Skeletal muscle tissue (tissue), 4 donors: ENCODE results near the gene MRAS. TPM values are rescaled to one million over a fixed set of nuclear protein-coding genes. Genes with fewer than 3 reads are reported as not detected.

Source experiments
- H3K27ac ChIP-seq: one replicate; pipeline ENCODE4 v1.7.0; 2013; ENCODE audit warnings: mild to moderate bottlenecking, low read depth, low read length, inconsistent platforms
- H3K27me3 ChIP-seq, 3 donors: one replicate each; pipeline ENCODE4 v1.7.0; 2013; ENCODE audit warnings: low read length in 3 of 3; ENCODE audit not compliant: control insufficient read depth in 3 of 3, insufficient read depth in 3 of 3
- H3K36me3 ChIP-seq, 3 donors: one replicate each; pipeline ENCODE4 v1.7.0; 2013; ENCODE audit warnings: low read length in 3 of 3; ENCODE audit not compliant: control insufficient read depth in 3 of 3, insufficient read depth in 3 of 3
- H3K4me1 ChIP-seq, 3 donors: one replicate each; pipeline ENCODE4 v1.7.0; 2013; ENCODE audit warnings: low read length in 3 of 3, mild to moderate bottlenecking in 3 of 3; ENCODE audit not compliant: control insufficient read depth in 3 of 3, insufficient read depth in 3 of 3
- H3K4me3 ChIP-seq, 3 donors: one replicate each; pipeline ENCODE4 v1.7.0; 2013; ENCODE audit warnings: low read length in 3 of 3
- H3K9ac ChIP-seq, 3 donors: one replicate each; pipeline ENCODE4 v1.7.0; 2013; ENCODE audit warnings: low read length in 3 of 3, mild to moderate bottlenecking in 3 of 3, moderate library complexity in 2 of 3, low read depth in 1 of 3
- H3K9me3 ChIP-seq, 3 donors: one replicate each; pipeline ENCODE4 v1.7.0; 2013; ENCODE audit warnings: low read length in 3 of 3; ENCODE audit not compliant: control insufficient read depth in 3 of 3
- total RNA-seq: library from RNA; depleted of rRNA; stranded (reverse); fragments of >200 nt; gene quantifications from one replicate; pipeline ENCODE4 v1.2.3, GENCODE V29; 2014
- donor health status: Osteomylitis.

MRAS gene
- total RNA-seq, 1 donor from 2014 or later, result 28.7 TPM

- Histone ChIP-seq H3K27me3 (no peaks in the 10 kb centered on the region), H3K27ac (no peak overlapping the region), H3K4me1 (peaks cover 8 to 18% (median 14%) of the 10 kb centered on the region in 3 donors), H3K9ac (no peak overlapping the region), H3K36me3 (no peaks in the 10 kb centered on the region), H3K9me3 (no peaks in the 10 kb centered on the region), H3K4me3 (no peak overlapping the region)
Measured at GRCh38 chr3:138338244-138338643, 10.1 kb upstream of the MRAS start.

GRCh38 chr3:138338811-138339210 is 9.6 kb upstream of the MRAS start:
- Histone ChIP-seq H3K4me3 (no peak overlapping the region), H3K27ac (no peak overlapping the region), H3K27me3 (no peaks in the 10 kb centered on the region), H3K36me3 (no peaks in the 10 kb centered on the region), H3K9ac (peak overlapping the region in 1 of 3 donors; percentile 29), H3K9me3 (no peaks in the 10 kb centered on the region), H3K4me1 (peaks cover 8 to 18% (median 14%) of the 10 kb centered on the region in 3 donors)

DNA sequence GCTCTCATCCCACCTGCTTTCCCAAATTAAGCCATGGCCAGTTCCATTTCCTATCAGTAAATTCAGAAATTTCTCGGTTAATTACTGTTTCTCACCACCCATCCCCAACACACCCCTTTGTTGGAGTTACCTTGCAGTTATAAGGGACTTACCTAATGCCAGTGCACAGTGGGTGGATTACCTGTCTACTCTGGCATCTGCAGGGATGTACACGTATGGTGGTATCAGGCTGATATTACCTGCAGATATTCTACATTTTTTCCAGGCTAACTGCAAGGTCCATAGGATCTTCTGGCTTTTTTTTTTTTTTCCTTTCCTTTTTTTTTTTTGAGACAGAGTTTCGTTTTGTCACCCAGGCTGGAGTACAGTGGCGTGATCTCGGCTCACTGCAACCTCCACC is 7.9 kb upstream of the MRAS start:
- Histone ChIP-seq H3K36me3 (no peaks in the 10 kb centered on the region), H3K4me3 (no peak overlapping the region), H3K27ac (no peak overlapping the region), H3K9me3 (no peaks in the 10 kb centered on the region), H3K9ac (no peak overlapping the region), H3K27me3 (no peaks in the 10 kb centered on the region), H3K4me1 (peaks cover 8 to 18% (median 14%) of the 10 kb centered on the region in 3 donors)

DNA sequence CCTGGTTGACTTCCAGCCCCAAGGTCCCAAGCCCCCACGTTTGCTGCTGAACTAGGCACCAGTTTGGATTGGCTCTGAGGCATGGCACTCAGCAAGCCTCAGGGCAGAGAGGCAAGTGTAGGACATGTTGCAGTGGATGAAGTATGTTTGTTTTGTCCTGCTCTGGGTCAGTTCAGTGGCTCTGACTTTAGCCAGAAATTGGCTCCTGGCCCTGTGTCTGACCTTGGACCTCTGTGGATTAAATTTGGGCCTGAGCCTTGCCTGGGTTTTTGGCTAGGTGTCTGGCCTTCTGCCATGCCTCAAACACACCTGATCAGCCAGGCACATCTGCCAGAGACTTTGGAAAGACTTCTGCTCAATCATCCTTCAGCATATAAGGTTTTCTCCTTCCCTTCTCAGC is 3.6 kb upstream of the MRAS start:
- Histone ChIP-seq H3K27me3 (no peaks in the 10 kb centered on the region), H3K36me3 (no peaks in the 10 kb centered on the region), H3K9ac (no peak overlapping the region), H3K9me3 (no peaks in the 10 kb centered on the region), H3K4me3 (no peak overlapping the region), H3K27ac (no peak overlapping the region), H3K4me1 (peaks cover 6 to 14% (median 7%) of the 10 kb centered on the region in 3 donors)

- H3K4me1 ChIP-seq, result peaks cover 39 to 53% (median 40%) of the 10 kb centered on the region in 3 donors
Measured at GRCh38 chr3:138348754-138349739, 668 bp downstream of the MRAS start.

DNA sequence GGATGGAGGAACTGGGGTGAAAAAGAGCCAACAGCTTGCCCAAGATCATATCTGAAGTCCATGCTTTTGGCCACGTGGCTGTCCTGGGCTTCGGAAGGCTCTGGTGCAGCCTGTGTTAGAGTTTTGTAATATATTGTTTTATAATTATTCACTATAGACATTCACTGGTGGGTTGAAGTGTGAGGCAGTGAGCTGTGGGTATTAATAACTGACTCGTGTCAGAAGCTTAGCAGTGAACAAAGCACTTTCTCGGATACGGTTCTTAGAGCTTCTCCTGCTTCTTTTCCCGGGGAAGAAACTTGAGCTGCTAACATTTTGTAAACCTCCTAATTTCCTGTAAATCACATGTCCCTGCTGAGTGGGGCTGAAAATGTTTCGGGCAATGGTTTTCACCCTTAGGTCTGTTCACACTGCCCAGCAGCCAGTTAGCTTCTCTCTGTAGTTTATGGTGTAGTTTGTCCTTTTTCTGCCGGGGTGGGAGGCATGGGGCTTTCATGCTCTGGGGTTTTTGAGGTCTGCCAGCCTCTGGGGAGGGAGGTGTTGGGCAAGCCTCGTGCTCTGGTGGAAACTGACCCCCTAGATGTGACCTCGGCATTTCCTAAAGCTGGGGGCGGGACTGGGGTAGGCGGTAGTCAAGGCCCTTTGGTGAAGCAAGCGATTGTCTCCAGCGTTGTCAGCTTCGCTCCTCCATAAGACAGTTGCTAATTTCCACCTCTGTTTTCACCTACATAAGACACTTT is 1.7 kb downstream of the MRAS start:
- Histone ChIP-seq H3K4me1 (peaks cover 39 to 54% (median 43%) of the 10 kb centered on the region in 3 donors), H3K4me3 (peak overlapping the region; percentile 88 to 94 (median 89)), H3K9ac (peak overlapping the region; percentile 95)

More at GRCh38 chr3:138348754-138349739, 668 bp downstream of the MRAS start:
- H3K4me3 ChIP-seq, result peak overlapping the region; percentile 88 to 94 (median 89)
- peaks cover 0 to 4% (median 0%) of the 10 kb centered on the region in 3 donors for H3K36me3 ChIP-seq
- H3K27me3 ChIP-seq, result no peaks in the 10 kb centered on the region
- H3K9me3 ChIP-seq, result no peaks in the 10 kb centered on the region
- peak overlapping the region; percentile 93 for H3K27ac ChIP-seq
- peak overlapping the region; percentile 95 for H3K9ac ChIP-seq

DNA sequence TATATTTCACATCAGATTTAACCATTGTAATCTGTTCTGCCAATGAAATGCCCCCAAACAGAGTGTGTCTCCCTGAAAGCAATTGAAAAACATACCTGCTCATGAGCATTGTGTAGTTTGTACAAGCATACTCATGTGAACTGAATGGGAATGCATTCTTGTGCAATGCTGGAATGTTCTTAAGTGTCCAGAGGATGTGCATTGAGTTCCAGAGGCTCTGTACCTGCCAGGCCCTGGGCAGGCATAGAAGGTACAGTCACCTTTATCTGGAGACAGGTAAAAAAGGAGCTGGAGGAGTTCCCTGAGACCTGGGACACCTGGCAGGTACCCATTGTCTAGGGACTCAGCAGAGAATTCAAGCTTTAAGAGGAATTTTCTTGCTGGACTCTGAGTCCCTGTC is 2.8 kb downstream of the MRAS start:
- Histone ChIP-seq H3K9me3 (no peaks in the 10 kb centered on the region), H3K4me1 (peaks cover 42 to 63% (median 46%) of the 10 kb centered on the region in 3 donors), H3K27ac (peak overlapping the region; percentile 93), H3K27me3 (no peaks in the 10 kb centered on the region), H3K36me3 (peaks cover 0 to 11% (median 10%) of the 10 kb centered on the region in 3 donors), H3K4me3 (peak overlapping the region in 2 of 3 donors; percentile 29 to 89), H3K9ac (peak overlapping the region in 2 of 3 donors; percentile 9 to 33)

More for the DNA sequence above, 1.7 kb downstream of the MRAS start:
- H3K27ac ChIP-seq, result peak overlapping the region; percentile 93
- no peaks in the 10 kb centered on the region for H3K27me3 ChIP-seq
- peaks cover 0 to 5% (median under 1%) of the 10 kb centered on the region in 3 donors for H3K36me3 ChIP-seq
- no peaks in the 10 kb centered on the region for H3K9me3 ChIP-seq

DNA sequence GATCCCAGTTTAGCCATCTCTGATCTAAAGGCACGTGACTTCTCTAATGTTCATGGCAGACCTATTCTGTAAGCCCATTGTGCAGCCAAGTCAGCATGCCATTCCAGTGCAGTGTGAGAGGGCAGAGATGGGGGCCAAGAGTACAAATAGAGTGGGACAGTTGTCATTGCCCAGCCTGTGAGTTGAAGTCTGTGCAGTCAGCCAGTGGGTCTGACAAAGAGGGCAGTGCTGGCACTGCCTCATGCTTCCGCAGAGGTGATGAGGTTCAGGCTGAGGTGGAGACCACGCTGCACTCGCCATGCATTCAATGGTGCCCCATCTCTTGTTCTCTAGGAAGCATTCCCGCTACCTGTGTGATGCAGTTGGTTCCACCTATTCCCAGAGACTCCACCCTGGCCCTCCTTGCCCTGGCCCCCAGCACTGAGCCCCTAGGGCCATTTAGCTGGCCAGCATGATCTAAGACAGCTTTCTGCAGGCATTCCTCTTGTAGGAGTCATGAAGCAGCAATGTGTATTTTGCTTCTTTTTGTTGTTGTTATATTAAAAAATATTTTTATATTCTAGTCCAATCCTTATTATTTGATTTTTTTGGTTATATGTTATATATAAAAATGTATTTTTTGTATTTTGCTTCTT is 3.7 kb downstream of the MRAS start:
- Histone ChIP-seq H3K9me3 (no peaks in the 10 kb centered on the region), H3K36me3 (peaks cover 0 to 13% (median 10%) of the 10 kb centered on the region in 3 donors), H3K4me1 (peaks cover 48 to 71% (median 50%) of the 10 kb centered on the region in 3 donors), H3K4me3 (no peak overlapping the region), H3K27ac (peak overlapping the region; percentile 93), H3K9ac (no peak overlapping the region), H3K27me3 (no peaks in the 10 kb centered on the region)

GRCh38 chr3:138354376-138354775 is 6.0 kb downstream of the MRAS start:
- no peak overlapping the region for H3K27ac ChIP-seq
- H3K4me1 ChIP-seq, result peaks cover 63 to 82% (median 68%) of the 10 kb centered on the region in 3 donors
- no peaks in the 10 kb centered on the region for H3K27me3 ChIP-seq
- no peaks in the 10 kb centered on the region for H3K9me3 ChIP-seq
- H3K4me3 ChIP-seq, result no peak overlapping the region
- peaks cover 0 to 13% (median 10%) of the 10 kb centered on the region in 3 donors for H3K36me3 ChIP-seq
- H3K9ac ChIP-seq, result peak overlapping the region in 1 of 3 donors; percentile 28
